Smooth muscle cell (in vitro differentiated cells): ENCODE results near the gene IYD. TPM values are rescaled to one million over a fixed set of nuclear protein-coding genes. Genes with fewer than 3 reads are reported as not detected.

Source experiments
- DNase-seq: peaks from one replicate; lab custom pipeline; 2025; ENCODE audit not compliant: unreplicated experiment; lab: John Stamatoyannopoulos, UW
- H2AFZ ChIP-seq: fragments of 200-600 bp; sonication (generic); 2 replicates; pipeline ENCODE4 v1.6.0; 2016; ENCODE audit warnings: antibody characterized with exemption, low read depth, mild to moderate bottlenecking
- H3F3A ChIP-seq: fragments of 200-600 bp; sonication (generic); 2 replicates; pipeline ENCODE4 v1.6.0; 2017; ENCODE audit warnings: antibody characterized with exemption, low read depth
- H3K27ac ChIP-seq: fragments of 200-600 bp; sonication (generic); 2 replicates; pipeline ENCODE4 v1.5.1; 2016; ENCODE audit warnings: low read depth, mild to moderate bottlenecking
- H3K27me3 ChIP-seq: fragments of 200-600 bp; sonication (generic); 2 replicates; pipeline ENCODE4 v1.6.1; 2016; ENCODE audit warnings: low read depth, mild to moderate bottlenecking
- H3K36me3 ChIP-seq: fragments of 200-600 bp; sonication (generic); 2 replicates; pipeline ENCODE4 v1.5.1; 2016; ENCODE audit warnings: low read depth
- H3K4me1 ChIP-seq: fragments of 200-600 bp; sonication (generic); 2 replicates; pipeline ENCODE4 v1.5.1; 2016; ENCODE audit warnings: low read depth
- H3K4me2 ChIP-seq: fragments of 200-600 bp; sonication (generic); 2 replicates; pipeline ENCODE4 v1.6.0; 2016; ENCODE audit warnings: mild to moderate bottlenecking
- H3K4me3 ChIP-seq: fragments of 200-600 bp; sonication (generic); 2 replicates; pipeline ENCODE4 v1.5.1; 2016; ENCODE audit warnings: mild to moderate bottlenecking
- H3K79me2 ChIP-seq: fragments of 200-600 bp; sonication (generic); 2 replicates; pipeline ENCODE4 v1.6.0; 2016; ENCODE audit warnings: low read depth, mild to moderate bottlenecking
- H3K9ac ChIP-seq: fragments of 200-600 bp; sonication (generic); 2 replicates; pipeline ENCODE4 v1.6.0; 2016; ENCODE audit warnings: low read depth
- H3K9me3 ChIP-seq: fragments of 200-600 bp; sonication (generic); replicated peaks from 2 replicates; pipeline ENCODE4 v1.5.1; 2016; ENCODE audit warnings: low read depth
- H4K20me1 ChIP-seq: fragments of 200-600 bp; sonication (generic); 2 replicates; pipeline ENCODE4 v1.6.0; 2016; ENCODE audit warnings: low read depth
- CTCF ChIP-seq: fragments of 200-600 bp; sonication (generic); IDR thresholded peaks from 2 replicates; pipeline ENCODE4 v1.5.1; 2017; ENCODE audit warnings: borderline replicate concordance, mild to moderate bottlenecking, antibody characterized with exemption; ENCODE audit not compliant: insufficient read depth, poor library complexity, severe bottlenecking
- WGBS: methylation state at CpG from one replicate; pipeline ENCODE4 v1.1.7; 2016; ENCODE audit warnings: low lambda C conversion rate; 5-methylcytosine and 5-hydroxymethylcytosine counted together
- polyA plus RNA-seq: library from polyadenylated mRNA; unstranded; fragments of >200 nt; fragmentation: Nextera tagmentation; extraction: Ambion mirVana; gene quantifications from 2 replicates; pipeline ENCODE4 v1.2.1, GENCODE V29; 2016
- total RNA-seq: library from RNA; depleted of rRNA; stranded (reverse); fragments of >200 nt; gene quantifications from 2 replicates; pipeline ENCODE4 v1.2.3, GENCODE V29; 2014

Gene IYD
- total and polyA plus RNA-seq, 2 experiments from 2014 or later, result not detected

- Histone ChIP-seq H3K79me2 (no peaks in the 10 kb centered on the region), H3K4me3 (no peak overlapping the region), H3K9me3 (no peaks in the 10 kb centered on the region), H3K4me1 (peaks cover 3% of the 10 kb centered on the region), H2AFZ (no peak overlapping the region), H3F3A (no peaks in the 10 kb centered on the region), H3K27me3 (no peaks in the 10 kb centered on the region), H3K36me3 (no peaks in the 10 kb centered on the region), H3K27ac (no peak overlapping the region), H4K20me1 (no peaks in the 10 kb centered on the region), H3K9ac (no peak overlapping the region), H3K4me2 (no peak overlapping the region)
- no peak for DNase-seq
- 52% methylated on average over 8 of the region's 8 CpGs for WGBS
- no peak for TF ChIP-seq CTCF
Observed at GRCh38 chr6:150323205-150323604, 45.6 kb upstream of the IYD start.

- 97% methylated on average over 6 of the region's 6 CpGs for WGBS
- Histone ChIP-seq H3K36me3 (no peaks in the 10 kb centered on the region), H3K4me1 (peaks cover 3% of the 10 kb centered on the region), H3F3A (no peaks in the 10 kb centered on the region), H3K27me3 (no peaks in the 10 kb centered on the region), H2AFZ (no peak overlapping the region), H3K9me3 (no peaks in the 10 kb centered on the region), H3K9ac (no peak overlapping the region), H3K4me3 (no peak overlapping the region), H4K20me1 (no peaks in the 10 kb centered on the region), H3K27ac (no peak overlapping the region), H3K4me2 (no peak overlapping the region), H3K79me2 (no peaks in the 10 kb centered on the region)
- no peak for DNase-seq
- no peak for TF ChIP-seq CTCF
Observed at GRCh38 chr6:150324044-150324443, 44.8 kb upstream of the IYD start.

- H3K27ac ChIP-seq, result no peak overlapping the region
- no peaks in the 10 kb centered on the region for H4K20me1 ChIP-seq
- no peak for TF ChIP-seq CTCF
- H3K9me3 ChIP-seq, result no peaks in the 10 kb centered on the region
- 92% methylated on average over 5 of the region's 5 CpGs for WGBS
- no peaks in the 10 kb centered on the region for H3K36me3 ChIP-seq
- H3K27me3 ChIP-seq, result no peaks in the 10 kb centered on the region
- H2AFZ ChIP-seq, result no peak overlapping the region
- no peak overlapping the region for H3K9ac ChIP-seq
- no peak overlapping the region for H3K4me2 ChIP-seq
- H3K79me2 ChIP-seq, result no peaks in the 10 kb centered on the region
- H3K4me3 ChIP-seq, result no peak overlapping the region
- H3F3A ChIP-seq, result no peaks in the 10 kb centered on the region
- peaks cover 3% of the 10 kb centered on the region for H3K4me1 ChIP-seq
- DNase-seq, result no peak
Observed at GRCh38 chr6:150325066-150325772, 43.6 kb upstream of the IYD start.

- H3K27ac ChIP-seq, result no peak overlapping the region
- TF ChIP-seq CTCF, result no peak
- H3K4me1 ChIP-seq, result peaks cover 3% of the 10 kb centered on the region
- H3K79me2 ChIP-seq, result no peaks in the 10 kb centered on the region
- no peaks in the 10 kb centered on the region for H3F3A ChIP-seq
- no peaks in the 10 kb centered on the region for H4K20me1 ChIP-seq
- no peak overlapping the region for H3K4me3 ChIP-seq
- DNase-seq, result no peak
- H3K36me3 ChIP-seq, result no peaks in the 10 kb centered on the region
- no peak overlapping the region for H3K4me2 ChIP-seq
- H3K27me3 ChIP-seq, result no peaks in the 10 kb centered on the region
- WGBS, result 90% methylated on average over 5 of the region's 5 CpGs
- H2AFZ ChIP-seq, result no peak overlapping the region
- H3K9ac ChIP-seq, result no peak overlapping the region
- H3K9me3 ChIP-seq, result no peaks in the 10 kb centered on the region
Observed at GRCh38 chr6:150327117-150327774, 41.6 kb upstream of the IYD start.
